Measurements from ENCODE around the gene KIF26A. TPM values are rescaled to one million over a fixed set of nuclear protein-coding genes. Genes with fewer than 3 reads are reported as not detected.

Gene KIF26A
- total RNA-seq, 1 experiment from 2014 or later, result 3.1 TPM

- no TSS peak for BruUV-seq (replicated peaks)
- Histone ChIP-seq H3K4me1 (ENCODE audit: insufficient read depth, low read length) (0 out of 2 replicates have a peak, but pooled peaks cover 6% of the 10 kb centered on the region), H3K4me3 (ENCODE audit: low read length) (peak overlapping the region; percentile 55; the same call in 1 of the 2 replicates), H3K9me2 (replicated peaks; ENCODE audit: low read length) (no peaks in the 10 kb centered on the region), H3K9ac (ENCODE audit: low read length) (no peak overlapping the region), H3K36me3 (ENCODE audit: low read depth, low read length) (no peaks in the 10 kb centered on the region), H3F3A (ENCODE audit: low read length, unreplicated experiment) (no peaks in the 10 kb centered on the region), H3K9me3 (ENCODE audit: low read length) (no peaks in the 10 kb centered on the region), H4K20me1 (ENCODE audit: low read length) (no peaks in the 10 kb centered on the region), H3K79me2 (ENCODE audit: low read length) (no peaks in the 10 kb centered on the region), H3K4me2 (ENCODE audit: low read length) (peak overlapping the region; percentile 71; the same call in 1 of the 2 replicates), H3K27ac (ENCODE audit: low read length) (no peak overlapping the region), H3K27me3 (ENCODE audit: low read length) (no peaks in the 10 kb centered on the region), H2AFZ (ENCODE audit: low read length) (0 out of 2 replicates have a peak overlapping the region, but pooled peaks have one; percentile 26)
- no peak for DNase-seq
- ChIA-PET CTCF (no interaction called here), POLR2A (ENCODE audit: unreplicated experiment) (no interaction called here)
- TF ChIP-seq EZH2phosphoT487 (IDR thresholded peaks at IDR 0.05; ENCODE audit: borderline replicate concordance, low read length) (no peak), CTCF (conservative IDR thresholded peaks at IDR 0.05; ENCODE audit: low read depth, low read length) (no peak), EZH2 (IDR thresholded peaks at IDR 0.05; ENCODE audit: low read length, unreplicated experiment) (no peak)
- intact Hi-C loops (cut with micrococcal nuclease), result no loop called here
- no peak for ATAC-seq
Observed at GRCh38 chr14:104172349-104172748, 34.0 kb downstream of the KIF26A start.

GRCh38 chr14:104172880-104173279, 34.5 kb downstream of the KIF26A start:
- POLR2A ChIA-PET (ENCODE audit: unreplicated experiment), result no interaction called here
- Histone ChIP-seq H3F3A (ENCODE audit: low read length, unreplicated experiment) (no peaks in the 10 kb centered on the region), H3K27ac (ENCODE audit: low read length) (no peak overlapping the region), H4K20me1 (ENCODE audit: low read length) (no peaks in the 10 kb centered on the region), H3K4me3 (ENCODE audit: low read length) (no peak overlapping the region), H3K36me3 (ENCODE audit: low read depth, low read length) (no peaks in the 10 kb centered on the region), H3K27me3 (ENCODE audit: low read length) (no peaks in the 10 kb centered on the region), H3K9me2 (replicated peaks; ENCODE audit: low read length) (no peaks in the 10 kb centered on the region), H3K4me1 (ENCODE audit: insufficient read depth, low read length) (0 out of 2 replicates have a peak, but pooled peaks cover 6% of the 10 kb centered on the region), H3K79me2 (ENCODE audit: low read length) (no peaks in the 10 kb centered on the region), H3K9ac (ENCODE audit: low read length) (no peak overlapping the region), H3K9me3 (ENCODE audit: low read length) (no peaks in the 10 kb centered on the region), H3K4me2 (ENCODE audit: low read length) (no peak overlapping the region), H2AFZ (ENCODE audit: low read length) (no peak overlapping the region)
- DNase-seq, result no peak
- no peak for TF ChIP-seq EZH2 (IDR thresholded peaks at IDR 0.05; ENCODE audit: low read length, unreplicated experiment)
- TF ChIP-seq EZH2phosphoT487 (IDR thresholded peaks at IDR 0.05; ENCODE audit: borderline replicate concordance, low read length), result no peak
- no peak for TF ChIP-seq CTCF (conservative IDR thresholded peaks at IDR 0.05; ENCODE audit: low read depth, low read length)
- BruUV-seq (replicated peaks), result no TSS peak
- ATAC-seq, result no peak
- CTCF ChIA-PET, result no interaction called here
- intact Hi-C loops (cut with micrococcal nuclease), result no loop called here

- BruUV-seq (replicated peaks), result no TSS peak
- Histone ChIP-seq H3K4me1 (ENCODE audit: insufficient read depth, low read length) (0 out of 2 replicates have a peak, but pooled peaks cover 6% of the 10 kb centered on the region), H3K27ac (ENCODE audit: low read length) (no peak overlapping the region), H3K9ac (ENCODE audit: low read length) (no peak overlapping the region), H3K79me2 (ENCODE audit: low read length) (no peaks in the 10 kb centered on the region), H4K20me1 (ENCODE audit: low read length) (no peaks in the 10 kb centered on the region), H3K9me3 (ENCODE audit: low read length) (no peaks in the 10 kb centered on the region), H3F3A (ENCODE audit: low read length, unreplicated experiment) (no peaks in the 10 kb centered on the region), H3K27me3 (ENCODE audit: low read length) (peaks cover 5% of the 10 kb centered on the region; the same call in 1 of the 2 replicates), H3K4me3 (ENCODE audit: low read length) (no peak overlapping the region), H2AFZ (ENCODE audit: low read length) (no peak overlapping the region), H3K4me2 (ENCODE audit: low read length) (no peak overlapping the region), H3K36me3 (ENCODE audit: low read depth, low read length) (no peaks in the 10 kb centered on the region), H3K9me2 (replicated peaks; ENCODE audit: low read length) (no peaks in the 10 kb centered on the region)
- intact Hi-C loops (cut with micrococcal nuclease), result no loop called here
- TF ChIP-seq EZH2 (IDR thresholded peaks at IDR 0.05; ENCODE audit: low read length, unreplicated experiment) (no peak), EZH2phosphoT487 (IDR thresholded peaks at IDR 0.05; ENCODE audit: borderline replicate concordance, low read length) (no peak), CTCF (conservative IDR thresholded peaks at IDR 0.05; ENCODE audit: low read depth, low read length) (no peak)
- DNase-seq, result no peak
- no peak for ATAC-seq
- ChIA-PET POLR2A (ENCODE audit: unreplicated experiment) (no interaction called here), CTCF (no interaction called here)
Observed at GRCh38 chr14:104174051-104174450, 35.7 kb downstream of the KIF26A start.
